H1 (cell line): Measurements from ENCODE around the gene MYRF. TPM values are rescaled to one million over a fixed set of nuclear protein-coding genes. Genes with fewer than 3 reads are reported as not detected.

Experiments used
- CTCF ChIA-PET: fragments of 300-600 bp; sonication (Branson Sonifier 250); formaldehyde crosslinking; loops from one replicate; lab custom pipeline; 2021; ENCODE audit not compliant: partially characterized antibody; lab: Charles Lee
- POLR2A ChIA-PET: fragments of 300-600 bp; sonication (Branson Sonifier 250); formaldehyde crosslinking; loops from one replicate; lab custom pipeline; 2021; ENCODE audit warnings: inconsistent platforms; ENCODE audit not compliant: partially characterized antibody; lab: Charles Lee
- DNase-seq, 2 experiments: peaks; one replicate each; pipeline versions ENCODE4 v3.0.0 to v3.0.0-alpha.2; 2010 to 2022; ENCODE audit warnings: low spot score in 2 of 2, low read depth in 1 of 2, mixed read lengths in 1 of 2
- FAIRE-seq: peaks from 2 replicates; lab custom pipeline; 2011; peaks lifted over from hg19 to GRCh38; lab: Jason Lieb, UNC
- H2AFZ ChIP-seq: 2 replicates; pipeline ENCODE4 v1.8.1; 2012; ENCODE audit warnings: low read length, inconsistent platforms
- H2AK5ac ChIP-seq: 2 replicates; pipeline ENCODE4 v1.6.1; 2013; ENCODE audit warnings: low read depth, low read length
- H2BK120ac ChIP-seq: replicated peaks from 2 replicates; pipeline ENCODE3; 2013; ENCODE audit warnings: low read depth, low read length, inconsistent platforms
- H2BK12ac ChIP-seq: 2 replicates; pipeline ENCODE4 v1.6.1; 2013; ENCODE audit warnings: low read depth, low read length
- H2BK15ac ChIP-seq: 2 replicates; pipeline ENCODE4 v1.6.1; 2013; ENCODE audit warnings: low read length
- H2BK20ac ChIP-seq: 2 replicates; pipeline ENCODE4 v1.6.1; 2013; ENCODE audit warnings: low read length
- H2BK5ac ChIP-seq: 2 replicates; pipeline ENCODE4 v1.6.1; 2013; ENCODE audit warnings: low read depth, low read length
- H3K14ac ChIP-seq: 2 replicates; pipeline ENCODE4 v1.6.1; 2013; ENCODE audit warnings: inconsistent platforms; ENCODE audit not compliant: insufficient read length
- H3K18ac ChIP-seq: 2 replicates; pipeline ENCODE4 v1.6.1; 2013; ENCODE audit warnings: low read length; ENCODE audit errors: extremely low read depth
- H3K23ac ChIP-seq: 2 replicates; pipeline ENCODE4 v1.6.1; 2013; ENCODE audit warnings: inconsistent platforms; ENCODE audit not compliant: insufficient read length
- H3K23me2 ChIP-seq: 2 replicates; pipeline ENCODE4 v1.6.1; 2013; ENCODE audit warnings: low read depth, low read length
- H3K27ac ChIP-seq: 2 replicates; pipeline ENCODE4 v1.6.1; 2011; ENCODE audit warnings: low read depth, low read length, inconsistent platforms
- H3K27me3 ChIP-seq, 4 experiments: replicated peaks in 1 of 4; 1 replicate in 1 of 4; 2 replicates in 3 of 4; pipeline versions ENCODE4 v1.6.1 to v1.8.1; 2011 to 2013; ENCODE audit warnings: low read length in 3 of 4, mild to moderate bottlenecking in 3 of 4, inconsistent platforms in 2 of 4, mixed read lengths in 2 of 4, moderate library complexity in 1 of 4; ENCODE audit not compliant: control insufficient read depth in 3 of 4, insufficient read depth in 3 of 4; ENCODE audit errors: extremely low read depth in 1 of 4
- H3K36me3 ChIP-seq, 4 experiments: 2 replicates each; pipeline versions ENCODE4 v1.6.1 to v1.8.1; 2011 to 2013; ENCODE audit warnings: mild to moderate bottlenecking in 4 of 4, low read length in 3 of 4, moderate library complexity in 2 of 4, control low read depth in 1 of 4, inconsistent platforms in 1 of 4; ENCODE audit not compliant: insufficient read depth in 4 of 4, control insufficient read depth in 2 of 4
- H3K4ac ChIP-seq: replicated peaks from 2 replicates; pipeline ENCODE3; 2013; ENCODE audit warnings: low read length, low read depth, mixed read lengths, inconsistent platforms; ENCODE audit not compliant: insufficient read length
- H3K4me1 ChIP-seq, 4 experiments: replicated peaks in 1 of 4; 1 replicate in 1 of 4; 2 replicates in 3 of 4; pipeline versions ENCODE4 v1.6.1 to v1.8.1; 2011 to 2013; ENCODE audit warnings: low read length in 3 of 4, inconsistent platforms in 2 of 4, mixed read lengths in 1 of 4; ENCODE audit not compliant: insufficient read depth in 4 of 4, control insufficient read depth in 3 of 4
- H3K4me2 ChIP-seq, 2 experiments: 2 replicates each; pipeline versions ENCODE4 v1.6.1 to v1.8.1; 2011 to 2013; ENCODE audit warnings: low read depth in 2 of 2, low read length in 2 of 2, control low read depth in 1 of 2, inconsistent platforms in 1 of 2, mild to moderate bottlenecking in 1 of 2; ENCODE audit not compliant: insufficient read depth in 1 of 2
- H3K4me3 ChIP-seq, 4 experiments: fragments of 200-600, 300-600 bp in 1 of 4; sonication (generic), shearing (Covaris generic), sonication (Bioruptor Twin) in 1 of 4; 2 replicates each; pipeline versions ENCODE4 v1.5.1 to v1.8.1; 2011 to 2016; ENCODE audit warnings: low read length in 4 of 4, low read depth in 3 of 4, control low read depth in 2 of 4, inconsistent platforms in 2 of 4, mild to moderate bottlenecking in 2 of 4, mixed read lengths in 1 of 4, moderate library complexity in 1 of 4; ENCODE audit not compliant: insufficient read depth in 2 of 4; ENCODE audit errors: extremely low read depth in 1 of 4
- H3K56ac ChIP-seq: replicated peaks from 2 replicates; pipeline ENCODE3; 2013; ENCODE audit warnings: low read depth, mild to moderate bottlenecking, mixed read lengths, low read length, inconsistent platforms; ENCODE audit not compliant: insufficient read length
- H3K79me1 ChIP-seq: 2 replicates; pipeline ENCODE4 v1.6.1; 2013; ENCODE audit warnings: low read depth, low read length, control low read depth
- H3K79me2 ChIP-seq, 2 experiments: 2 replicates each; pipeline versions ENCODE4 v1.6.1 to v1.8.1; 2012 to 2013; ENCODE audit warnings: low read length in 2 of 2, mild to moderate bottlenecking in 2 of 2, inconsistent platforms in 1 of 2; ENCODE audit not compliant: insufficient read depth in 2 of 2, control insufficient read depth in 1 of 2
- H3K9ac ChIP-seq, 4 experiments: replicated peaks in 1 of 4; 1 replicate in 1 of 4; 2 replicates in 3 of 4; pipeline versions ENCODE4 v1.6.1 to v1.8.1; 2011 to 2013; ENCODE audit warnings: low read depth in 3 of 4, low read length in 3 of 4, control low read depth in 2 of 4, mild to moderate bottlenecking in 2 of 4, moderate library complexity in 2 of 4, inconsistent platforms in 1 of 4; ENCODE audit errors: extremely low read depth in 1 of 4
- H3K9me3 ChIP-seq, 2 experiments: 2 replicates each; pipeline versions ENCODE4 v1.6.1 to v1.8.1; 2012 to 2013; ENCODE audit warnings: mild to moderate bottlenecking in 2 of 2, moderate library complexity in 2 of 2, control low read depth in 1 of 2, inconsistent platforms in 1 of 2, low read depth in 1 of 2, low read length in 1 of 2, mixed read lengths in 1 of 2; ENCODE audit not compliant: insufficient read depth in 2 of 2
- H4K20me1 ChIP-seq, 2 experiments: replicated peaks in 1 of 2; 2 replicates each; pipeline versions ENCODE3 to v1.8.1; 2011 to 2013; ENCODE audit warnings: inconsistent platforms in 2 of 2, low read length in 2 of 2, mild to moderate bottlenecking in 1 of 2; ENCODE audit not compliant: insufficient read depth in 2 of 2, control insufficient read depth in 1 of 2
- H4K5ac ChIP-seq: 2 replicates; pipeline ENCODE4 v1.6.1; 2013; ENCODE audit warnings: low read length, low read depth, mixed read lengths, inconsistent platforms; ENCODE audit not compliant: insufficient read length
- H4K8ac ChIP-seq: 2 replicates; pipeline ENCODE4 v1.8.0; 2013; ENCODE audit warnings: mild to moderate bottlenecking, moderate library complexity, low read length, inconsistent platforms; ENCODE audit not compliant: insufficient read depth; ENCODE audit errors: extremely low read depth
- H4K91ac ChIP-seq: replicated peaks from 2 replicates; pipeline ENCODE3; 2013; ENCODE audit warnings: low read length, mixed read lengths, inconsistent platforms; ENCODE audit not compliant: insufficient read length
- USF2 ChIP-seq: IDR thresholded peaks from 2 replicates; pipeline ENCODE4 v1.6.1; 2011; ENCODE audit warnings: low read length, improper control_type of control experiment
- WGBS, 2 experiments: shearing (Covaris generic) in 1 of 2; methylation state at CpG; one replicate each; pipeline versions ENCODE4 v1.1.6 to v1.1.7; 2013 to 2015; ENCODE audit warnings: low lambda C conversion rate in 2 of 2, mixed read lengths in 2 of 2, inconsistent platforms in 1 of 2, low coverage in 1 of 2, missing lambda C conversion rate in 1 of 2; ENCODE audit not compliant: insufficient replicate concordance in 2 of 2, insufficient coverage in 1 of 2, insufficient read length in 1 of 2; ENCODE audit errors: extremely low coverage in 1 of 2, missing lambda C conversion rate in 1 of 2; 5-methylcytosine and 5-hydroxymethylcytosine counted together
- polyA plus RNA-seq, 7 experiments: library from polyadenylated mRNA; depleted of rRNA in 3 of 7; stranded (reverse) in 5 of 7; unstranded in 2 of 7; fragments of >200 nt in 5 of 7; fragments of 200-250 nt in 2 of 7; gene quantifications; 1 replicate in 5 of 7; 2 replicates in 1 of 7; 4 replicates in 1 of 7; pipeline versions ENCODE4 v1.2.1 to v1.2.3, GENCODE V29; 2011 to 2013; ENCODE audit warnings: missing spikeins in 2 of 7, mixed read lengths in 2 of 7
- total RNA-seq: library from RNA; stranded (reverse); fragmentation: NEBNext Ultra II Directional; extraction: Animal tissue kit (Norgen Biotek cat#: 25700); gene quantifications from 2 replicates; pipeline ENCODE4 v1.2.1, GENCODE V29; 2021

The MYRF gene
- total and polyA plus RNA-seq, 2 of the 8 experiments (the other 6 are each of a cell fraction or from before 2014, with no cell fraction given): 6.0 to 6.1 TPM

GRCh38 chr11:61736310-61736709 is 16.1 kb upstream of the MYRF start:
- no peak for DNase-seq
- H3K23me2 ChIP-seq: no peaks in the 10 kb centered on the region
- no peaks in the 10 kb centered on the region for H3K27me3 ChIP-seq
- no peak overlapping the region for H2BK20ac ChIP-seq
- peaks cover 0 to 13% (median 0%) of the 10 kb centered on the region in 4 experiments; a peak in 3 of 8 replicates for H3K36me3 ChIP-seq
- no peak overlapping the region for H3K4me2 ChIP-seq
- no peak overlapping the region for H3K4me3 ChIP-seq
- H3K4me1 ChIP-seq: no peaks in the 10 kb centered on the region; a peak in 2 of 7 replicates
- no peak for FAIRE-seq
- no peak overlapping the region for H3K23ac ChIP-seq
- H3K14ac ChIP-seq: no peak overlapping the region
- H4K8ac ChIP-seq: no peak overlapping the region
- H3K79me2 ChIP-seq: no peaks in the 10 kb centered on the region
- 92% methylated on average over 5 of the region's 5 CpGs; no CpG with 5 or more reads in 1 of the 2 experiments for WGBS, 2 experiments
- TF ChIP-seq USF2: no peak
- no peak overlapping the region for H4K91ac ChIP-seq
- no peak overlapping the region for H3K4ac ChIP-seq
- H3K27ac ChIP-seq: no peak overlapping the region
- H3K56ac ChIP-seq: no peak overlapping the region
- no peak overlapping the region for H3K18ac ChIP-seq
- no peak overlapping the region for H2BK12ac ChIP-seq
- no peak overlapping the region for H2AFZ ChIP-seq
- H3K79me1 ChIP-seq: no peaks in the 10 kb centered on the region
- POLR2A ChIA-PET: no interaction called here
- CTCF ChIA-PET: interaction anchor here (0.6 to 10.9 kb wide), 8 partner anchors 11 to 666 kb away, joined by 3 to 127 read pairs (median 3); no protein-coding TSS in a partner anchor
- H3K9ac ChIP-seq: no peak overlapping the region
- H2BK120ac ChIP-seq: no peak overlapping the region
- H2BK5ac ChIP-seq: no peak overlapping the region
- no peak overlapping the region for H4K5ac ChIP-seq
- no peak overlapping the region for H2AK5ac ChIP-seq
- H4K20me1 ChIP-seq: peaks cover 0 to 6% of the 10 kb centered on the region in 2 experiments
- no peak overlapping the region for H2BK15ac ChIP-seq
- H3K9me3 ChIP-seq: no peaks in the 10 kb centered on the region
